Stimulated activated CD8-positive, alpha-beta memory T cell treated with anti-CD3 and anti-CD28 coated beads, Interleukin-12 subunit alpha, Interleukin-12 subunit beta, amount 100 ng/mL, for 24 hours (primary cell): ENCODE results near the gene TM9SF4.

Experiments used
- DNase-seq: peaks from one replicate; pipeline ENCODE4 v3.0.0-alpha.2; 2020; ENCODE audit errors: extremely low read depth

TM9SF4 gene

GRCh38 chr20:32127347-32127746 is 17.8 kb downstream of the TM9SF4 start:
- DNase-seq, result no peak

GRCh38 chr20:32128167-32128566 is 18.7 kb downstream of the TM9SF4 start:
- no peak for DNase-seq

- no peak for DNase-seq
Measured at GRCh38 chr20:32129863-32130262, 20.3 kb downstream of the TM9SF4 start.

GRCh38 chr20:32130352-32130751 is 20.8 kb downstream of the TM9SF4 start:
- DNase-seq, result no peak

GRCh38 chr20:32130965-32131364 is 21.5 kb downstream of the TM9SF4 start:
- no peak for DNase-seq

- no peak for DNase-seq
Measured at GRCh38 chr20:32132911-32133549, 23.5 kb downstream of the TM9SF4 start.

- DNase-seq, result no peak
Measured at GRCh38 chr20:32134026-32134425, 24.5 kb downstream of the TM9SF4 start.

- DNase-seq, result no peak
Measured at GRCh38 chr20:32135983-32136515, 26.5 kb downstream of the TM9SF4 start.

GRCh38 chr20:32138921-32139320 is 29.4 kb downstream of the TM9SF4 start:
- DNase-seq, result no peak

GRCh38 chr20:32139947-32140346 is 30.4 kb downstream of the TM9SF4 start:
- no peak for DNase-seq

- DNase-seq, result no peak
Measured at GRCh38 chr20:32140603-32141002, 31.1 kb downstream of the TM9SF4 start.

- no peak for DNase-seq
Measured at GRCh38 chr20:32141465-32141980, 32.0 kb downstream of the TM9SF4 start.

- DNase-seq, result no peak
Measured at GRCh38 chr20:32142088-32142487, 32.6 kb downstream of the TM9SF4 start.

- no peak for DNase-seq
Measured at GRCh38 chr20:32142991-32143390, 33.5 kb downstream of the TM9SF4 start.

GRCh38 chr20:32144898-32145662 is 35.6 kb downstream of the TM9SF4 start:
- DNase-seq, result no peak

GRCh38 chr20:32149566-32150170 is 40.2 kb downstream of the TM9SF4 start:
- no peak for DNase-seq

GRCh38 chr20:32150291-32150848 is 40.9 kb downstream of the TM9SF4 start:
- DNase-seq, result no peak

- no peak for DNase-seq
Measured at GRCh38 chr20:32152421-32153155, 43.1 kb downstream of the TM9SF4 start.

GRCh38 chr20:32153156-32153665 is 43.7 kb downstream of the TM9SF4 start:
- no peak for DNase-seq

GRCh38 chr20:32153771-32154170 is 44.3 kb downstream of the TM9SF4 start:
- DNase-seq, result no peak
